GM21381 (cell line): Measurements from ENCODE around the gene OR11G2.
"Not testable (repeated sequence)": the region's sequence is repeated elsewhere in the genome, so short reads cannot be mapped to it uniquely, and the experiment has no call there.

Source experiments
- ATAC-seq: cut with Tn5 transposase; IDR thresholded peaks from one replicate; pipeline ENCODE4 v1.9.1; 2021; ENCODE audit warnings: mild to moderate bottlenecking, moderate library complexity; ENCODE audit not compliant: unreplicated experiment

The OR11G2 gene, protein sequence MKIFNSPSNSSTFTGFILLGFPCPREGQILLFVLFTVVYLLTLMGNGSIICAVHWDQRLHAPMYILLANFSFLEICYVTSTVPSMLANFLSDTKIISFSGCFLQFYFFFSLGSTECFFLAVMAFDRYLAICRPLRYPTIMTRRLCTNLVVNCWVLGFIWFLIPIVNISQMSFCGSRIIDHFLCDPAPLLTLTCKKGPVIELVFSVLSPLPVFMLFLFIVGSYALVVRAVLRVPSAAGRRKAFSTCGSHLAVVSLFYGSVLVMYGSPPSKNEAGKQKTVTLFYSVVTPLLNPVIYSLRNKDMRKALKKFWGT

DNA sequence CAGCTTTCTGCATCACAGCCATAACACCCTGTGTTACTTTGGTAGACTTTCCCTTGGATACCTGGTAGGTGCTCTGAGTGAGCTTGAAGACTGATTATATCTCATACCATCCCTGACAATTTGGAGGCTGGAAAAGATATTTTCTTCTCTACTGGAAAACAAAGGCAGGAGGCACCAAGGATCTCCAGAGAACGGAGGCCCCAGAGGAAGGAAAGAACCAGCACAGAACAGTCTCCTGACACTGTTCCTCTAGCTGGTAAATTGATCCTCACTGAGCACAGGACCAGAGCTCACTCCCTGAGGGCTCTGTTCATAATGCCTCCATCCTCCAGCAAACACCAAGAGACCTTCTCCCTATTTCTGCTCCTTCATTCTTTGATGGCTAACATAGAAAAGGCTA, at the start of gene OR11G2:
Gene OR11G2, plus strand, starts transcription at position 301 of the 400 bp plus-strand sequence. CDS start 6,542 bp downstream, outside the sequence.
- ATAC-seq: no peak

DNA sequence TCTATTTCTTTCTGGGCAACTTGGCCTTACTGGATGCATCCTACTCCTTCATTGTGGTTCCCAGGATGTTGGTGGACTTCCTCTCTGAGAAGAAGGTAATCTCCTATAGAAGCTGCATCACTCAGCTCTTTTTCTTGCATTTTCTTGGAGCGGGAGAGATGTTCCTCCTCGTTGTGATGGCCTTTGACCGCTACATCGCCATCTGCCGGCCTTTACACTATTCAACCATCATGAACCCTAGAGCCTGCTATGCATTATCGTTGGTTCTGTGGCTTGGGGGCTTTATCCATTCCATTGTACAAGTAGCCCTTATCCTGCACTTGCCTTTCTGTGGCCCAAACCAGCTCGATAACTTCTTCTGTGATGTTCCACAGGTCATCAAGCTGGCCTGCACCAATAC, 46.8 kb upstream of the OR11G2 start:
- no peak for ATAC-seq

DNA sequence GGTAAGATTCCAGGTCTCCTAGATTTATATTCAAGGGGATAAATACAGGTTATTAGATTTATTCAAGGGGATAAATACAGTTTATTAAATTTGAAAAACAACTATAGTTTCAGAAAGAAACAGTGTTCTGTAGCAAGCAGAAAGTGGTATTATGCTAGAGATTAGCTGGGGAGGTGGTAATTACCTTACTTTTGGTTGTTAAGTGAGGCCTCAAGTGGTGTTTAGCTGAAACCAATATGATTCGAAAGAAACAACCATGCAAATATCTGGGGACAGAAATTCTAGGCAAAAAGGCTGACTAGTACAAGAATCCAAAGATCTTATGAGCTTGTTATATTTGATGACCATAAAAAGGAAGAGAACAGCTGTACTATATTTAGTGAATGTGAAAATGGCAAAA, 45.9 kb upstream of the OR11G2 start:
- ATAC-seq: no peak

DNA sequence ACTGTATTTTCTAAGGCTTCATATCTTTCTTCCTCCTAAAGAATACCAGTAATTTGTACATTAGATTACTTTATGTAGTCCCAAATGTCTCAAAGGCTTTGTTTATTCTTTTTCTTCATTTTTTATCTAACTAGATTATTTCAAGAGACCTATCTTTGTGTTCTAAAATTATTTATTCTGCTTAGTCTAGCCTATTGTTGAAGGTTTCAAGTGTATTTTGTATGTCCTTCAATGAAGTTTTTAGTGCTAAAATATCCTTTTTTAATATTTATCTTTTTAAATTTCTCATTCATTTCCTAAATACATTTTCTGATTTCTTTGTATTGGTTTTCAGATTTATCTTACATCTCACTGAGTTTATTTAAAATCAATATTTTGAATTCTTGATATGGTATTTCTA, 26.2 kb upstream of the OR11G2 start:
- no peak for ATAC-seq

DNA sequence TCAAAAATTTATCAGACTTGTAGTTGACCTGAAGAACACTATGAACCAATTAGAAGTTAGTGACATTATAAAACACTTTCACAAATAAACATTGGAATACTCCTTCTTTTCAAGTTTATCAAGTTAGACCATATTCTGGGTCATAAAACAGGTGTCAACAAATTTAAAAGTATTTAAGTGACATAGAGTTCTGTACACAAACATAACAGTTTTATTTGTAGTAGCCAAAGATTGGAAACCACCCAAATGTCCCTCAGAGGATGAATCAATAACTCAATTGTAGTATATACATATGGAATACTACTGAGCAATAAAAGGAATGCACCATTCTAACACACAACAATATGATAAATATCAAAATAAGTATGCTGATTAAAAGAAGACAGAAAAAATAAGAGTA, 23.6 kb upstream of the OR11G2 start:
- no peak for ATAC-seq

DNA sequence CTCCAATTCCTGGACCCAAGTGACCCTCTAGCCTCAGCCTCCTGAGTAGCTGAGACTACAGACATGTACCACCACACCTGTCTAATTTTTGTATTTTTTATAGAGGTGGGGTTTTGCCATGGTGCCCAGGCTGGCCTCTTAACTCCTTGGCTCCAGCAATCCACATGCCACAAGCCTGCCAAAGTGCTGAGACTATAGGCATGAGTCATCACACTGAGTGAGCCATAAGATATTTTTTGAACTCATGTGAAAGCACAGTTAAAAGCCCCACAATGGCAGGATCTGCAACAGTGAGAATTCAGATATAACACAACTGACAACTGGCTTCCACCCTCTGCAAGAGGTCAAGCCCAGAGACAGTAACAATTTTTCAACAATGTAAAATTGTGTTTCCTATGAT, 20.8 kb upstream of the OR11G2 start:
- not testable (repeated sequence) for ATAC-seq

DNA sequence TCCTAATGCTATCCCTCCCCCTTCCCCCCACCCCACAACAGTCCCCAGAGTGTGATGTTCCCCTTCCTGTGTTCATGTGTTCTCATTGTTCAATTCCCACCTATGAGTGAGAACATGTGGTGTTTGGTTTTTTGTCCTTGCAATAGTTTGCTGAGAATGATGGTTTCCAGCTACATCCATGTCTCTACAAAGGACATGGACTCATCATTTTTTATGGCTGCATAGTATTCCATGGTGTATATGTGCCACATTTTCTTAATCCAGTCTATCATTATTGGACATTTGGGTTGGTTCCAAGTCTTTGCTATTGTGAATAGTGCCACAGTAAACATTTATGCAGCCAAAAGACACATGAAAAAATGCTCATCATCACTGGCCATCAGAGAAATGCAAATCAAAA, 16.5 kb upstream of the OR11G2 start:
- ATAC-seq: not testable (repeated sequence)

DNA sequence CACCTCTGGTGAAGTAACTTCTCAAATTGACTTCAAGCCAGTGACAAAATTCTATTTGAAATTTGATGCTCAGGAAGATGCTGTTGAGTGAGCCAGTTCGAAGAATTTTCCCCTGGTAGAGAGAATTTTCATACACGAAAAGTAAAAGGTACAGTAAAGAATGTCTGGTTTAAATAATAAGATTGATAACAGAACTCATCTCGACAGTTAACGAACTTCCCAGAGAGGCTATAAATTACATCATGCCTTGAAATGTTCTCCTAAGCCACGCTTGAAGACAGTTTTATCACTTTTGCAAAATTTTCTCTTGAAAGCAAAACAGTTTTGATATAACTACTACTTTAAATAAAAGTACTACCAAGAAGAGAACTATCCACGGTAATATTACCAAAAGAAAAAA, 14.4 kb upstream of the OR11G2 start:
- no peak for ATAC-seq

DNA sequence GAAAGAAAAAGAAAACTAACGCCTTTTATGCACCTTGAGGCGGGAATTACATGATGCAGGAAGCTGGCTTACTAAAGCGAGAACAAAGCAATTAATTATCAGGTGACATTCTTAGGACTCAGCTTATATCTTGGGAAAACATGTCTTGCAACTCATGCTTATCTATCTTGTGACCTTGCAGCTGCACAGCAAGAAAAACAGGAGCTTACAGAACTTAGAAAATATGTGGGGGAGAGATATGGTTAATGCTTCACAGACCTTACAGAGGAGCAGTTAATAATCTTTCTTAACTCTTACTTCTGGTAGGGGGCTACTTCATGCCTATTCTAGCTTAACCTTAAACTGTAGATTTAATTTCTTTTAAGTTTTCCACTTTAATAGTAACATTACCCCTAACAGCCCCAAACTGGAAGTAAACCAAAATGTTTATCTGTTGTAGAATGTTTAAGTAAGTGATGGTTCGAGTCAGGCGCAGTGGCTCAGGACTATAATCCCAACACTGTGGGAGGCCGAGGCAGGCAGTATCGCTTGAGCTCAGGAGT, 13.2 kb upstream of the OR11G2 start:
- ATAC-seq: no peak

DNA sequence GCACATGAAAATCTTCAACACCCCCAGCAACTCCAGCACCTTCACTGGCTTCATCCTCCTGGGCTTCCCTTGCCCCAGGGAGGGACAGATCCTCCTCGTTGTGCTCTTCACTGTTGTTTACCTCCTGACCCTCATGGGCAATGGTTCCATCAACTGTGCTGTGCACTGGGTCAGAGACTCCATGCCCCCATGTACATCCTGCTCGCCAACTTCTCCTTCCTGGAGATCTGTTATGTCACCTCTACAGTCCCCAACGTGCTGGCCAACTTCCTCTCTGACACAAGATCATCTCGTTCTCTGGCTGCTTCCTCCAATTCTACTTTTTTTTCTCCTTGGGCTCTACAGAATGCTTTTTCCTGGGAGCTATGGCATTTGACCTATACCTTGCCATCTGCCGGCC, 11.5 kb upstream of the OR11G2 start:
- no peak for ATAC-seq

DNA sequence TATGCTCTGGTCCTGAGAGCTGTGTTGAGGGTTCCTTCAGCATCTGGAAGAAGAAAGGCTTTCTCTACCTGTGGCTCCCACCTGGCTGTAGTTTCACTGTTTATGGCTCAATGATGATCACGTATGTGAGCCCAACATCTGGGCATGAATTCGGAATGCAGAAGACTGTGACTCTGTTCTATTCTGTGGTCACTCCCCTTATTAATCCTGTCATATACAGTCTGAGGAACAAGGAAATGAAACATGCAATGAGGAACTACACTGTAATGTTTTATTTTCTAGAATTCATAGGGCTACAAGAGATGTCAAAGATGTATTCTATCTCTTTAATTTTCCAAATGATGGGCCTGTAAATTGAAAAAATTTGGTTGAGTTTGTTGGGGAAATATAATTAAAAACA, 10.8 kb upstream of the OR11G2 start:
- no peak for ATAC-seq

DNA sequence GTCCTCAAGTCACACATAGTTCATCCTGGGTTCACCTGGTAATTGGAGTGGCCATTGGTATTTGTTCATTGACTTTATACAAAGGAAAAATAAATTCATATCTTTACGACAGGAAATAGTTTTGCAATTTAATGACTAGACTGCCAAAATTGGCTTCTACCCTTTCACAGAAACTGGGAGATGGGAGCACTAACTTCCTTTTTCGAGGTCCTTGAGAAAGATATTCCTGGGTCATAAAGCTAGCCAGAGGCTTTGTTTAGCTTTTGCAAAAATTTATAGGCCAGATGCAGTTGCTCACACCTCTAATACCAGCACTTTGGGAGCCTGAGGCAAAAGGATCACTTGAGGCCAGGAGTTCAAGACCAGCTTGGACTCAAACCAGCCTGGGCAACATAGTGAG, 10.2 kb upstream of the OR11G2 start:
- no peak for ATAC-seq

DNA sequence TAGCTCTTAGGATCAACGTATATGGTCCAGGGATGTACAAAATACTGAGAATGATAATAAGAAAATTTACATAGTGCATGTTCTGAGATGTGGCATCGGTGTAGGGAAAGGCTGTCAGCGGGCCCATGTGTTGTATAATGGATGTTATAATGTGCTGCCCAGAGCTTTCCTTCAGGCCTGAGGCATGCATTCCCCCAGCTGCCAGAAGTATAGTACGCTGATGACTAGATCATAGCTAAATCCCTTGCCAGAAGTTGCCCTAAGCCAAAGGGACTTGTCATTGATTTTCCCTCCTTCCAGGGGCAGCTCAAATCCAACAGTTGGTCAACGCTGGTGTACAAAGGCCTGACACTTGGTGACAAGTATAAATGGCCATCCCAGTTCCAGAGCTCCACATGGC, 6.5 kb upstream of the OR11G2 start:
- no peak for ATAC-seq

DNA sequence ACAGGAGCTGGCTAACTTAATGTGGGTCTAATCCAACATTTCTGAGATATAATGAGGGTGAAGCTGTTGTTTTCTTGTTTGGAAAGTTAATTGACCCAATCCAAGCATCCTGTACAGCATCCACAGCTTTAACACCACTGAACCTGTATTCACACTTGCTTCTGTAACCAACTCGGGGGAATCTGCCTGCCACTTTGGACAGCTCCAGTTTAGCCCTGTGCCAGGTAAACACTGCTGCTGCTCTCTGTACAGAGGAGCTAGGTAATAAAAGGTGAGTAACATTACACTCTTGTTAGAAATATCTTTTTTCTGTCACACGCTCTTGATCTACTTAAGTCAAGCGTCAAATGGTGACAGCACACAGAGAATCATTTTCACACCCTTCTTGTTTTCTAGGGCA, 700 bp downstream of the OR11G2 start:
- ATAC-seq: no peak

DNA sequence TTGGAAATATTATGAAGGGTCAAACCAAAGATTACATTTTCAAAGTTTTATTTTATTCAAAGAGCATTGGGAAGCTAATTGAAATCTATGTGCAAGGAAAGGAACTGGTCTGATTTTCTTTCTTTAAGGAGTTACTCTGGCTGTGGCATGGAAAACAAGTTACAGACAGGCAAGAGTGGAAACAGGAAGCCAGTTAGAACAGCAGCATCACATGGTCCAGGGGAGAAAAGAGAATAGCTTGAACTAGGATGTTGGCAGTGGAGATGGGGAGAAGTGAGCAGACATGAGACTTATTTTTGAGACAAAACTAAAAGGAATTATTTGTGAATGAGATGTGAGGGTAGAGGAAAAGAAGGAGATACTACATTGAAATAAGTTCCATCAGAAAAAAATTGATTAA, 3.4 kb downstream of the OR11G2 start:
- no peak for ATAC-seq

DNA sequence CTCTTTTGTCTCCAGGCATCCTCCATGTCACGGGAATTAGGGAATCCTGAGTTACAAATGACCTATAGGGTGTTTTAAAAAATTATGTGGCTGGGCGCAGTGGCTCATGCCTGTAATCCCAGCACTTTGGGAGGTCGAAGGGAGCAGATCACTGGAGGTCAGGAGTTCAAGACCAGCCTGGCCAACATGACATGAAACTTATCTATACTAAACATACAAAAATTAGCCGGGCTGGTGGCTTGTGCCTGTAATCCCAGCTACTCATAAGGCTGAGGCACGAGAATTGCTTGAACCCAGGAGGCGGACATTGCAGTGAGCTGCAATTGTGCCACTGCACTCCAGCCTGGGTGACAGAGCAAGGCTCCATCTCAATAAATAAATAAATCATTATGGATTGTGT, 4.5 kb downstream of the OR11G2 start:
- ATAC-seq: not testable (repeated sequence)

DNA sequence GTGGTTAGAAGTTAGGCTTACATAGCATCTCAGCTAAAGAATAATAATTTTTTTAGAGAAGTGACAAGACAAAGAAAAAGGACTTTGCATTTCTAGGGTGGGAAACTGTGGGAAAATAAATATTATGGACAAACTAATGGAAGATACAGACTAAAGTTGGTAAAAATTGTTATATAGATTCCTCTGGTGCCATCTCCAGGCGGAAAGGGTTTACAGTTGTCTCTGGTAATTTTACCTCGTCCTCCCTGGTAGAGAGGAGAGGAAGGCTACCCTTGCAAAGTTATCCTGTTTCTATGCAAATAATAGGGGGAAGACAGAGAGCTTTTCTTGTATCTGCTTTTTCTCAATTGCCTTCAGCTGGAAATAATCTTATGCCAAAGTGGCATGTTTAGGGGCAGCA, 5.2 kb downstream of the OR11G2 start:
- no peak for ATAC-seq

DNA sequence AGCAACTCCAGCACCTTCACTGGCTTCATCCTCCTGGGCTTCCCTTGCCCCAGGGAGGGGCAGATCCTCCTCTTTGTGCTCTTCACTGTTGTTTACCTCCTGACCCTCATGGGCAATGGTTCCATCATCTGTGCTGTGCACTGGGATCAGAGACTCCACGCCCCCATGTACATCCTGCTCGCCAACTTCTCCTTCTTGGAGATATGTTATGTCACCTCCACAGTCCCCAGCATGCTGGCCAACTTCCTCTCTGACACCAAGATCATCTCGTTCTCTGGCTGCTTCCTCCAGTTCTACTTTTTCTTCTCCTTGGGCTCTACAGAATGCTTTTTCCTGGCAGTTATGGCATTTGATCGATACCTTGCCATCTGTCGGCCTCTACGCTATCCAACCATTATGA, 6.8 kb downstream of the OR11G2 start:
- no peak for ATAC-seq

DNA sequence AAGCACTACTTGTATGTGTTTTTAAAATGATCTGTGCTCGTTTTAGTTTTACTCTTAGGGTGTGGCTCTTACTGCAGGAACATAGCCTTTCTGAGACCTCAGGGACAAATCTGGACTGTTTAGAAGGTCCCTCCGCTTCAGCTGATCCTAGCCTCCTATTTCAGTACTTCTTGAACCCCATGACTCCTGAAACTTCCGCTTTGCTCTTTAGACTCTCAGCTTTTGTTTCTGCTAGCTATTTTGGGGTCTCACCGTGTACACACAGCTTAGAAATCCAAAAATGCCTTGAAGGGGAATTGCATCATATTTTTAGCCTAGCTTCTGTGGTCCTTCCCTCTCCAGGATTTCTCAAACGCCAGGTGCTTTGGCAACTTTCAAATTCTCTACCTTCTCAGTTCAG, 8.3 kb downstream of the OR11G2 start:
- ATAC-seq: no peak

DNA sequence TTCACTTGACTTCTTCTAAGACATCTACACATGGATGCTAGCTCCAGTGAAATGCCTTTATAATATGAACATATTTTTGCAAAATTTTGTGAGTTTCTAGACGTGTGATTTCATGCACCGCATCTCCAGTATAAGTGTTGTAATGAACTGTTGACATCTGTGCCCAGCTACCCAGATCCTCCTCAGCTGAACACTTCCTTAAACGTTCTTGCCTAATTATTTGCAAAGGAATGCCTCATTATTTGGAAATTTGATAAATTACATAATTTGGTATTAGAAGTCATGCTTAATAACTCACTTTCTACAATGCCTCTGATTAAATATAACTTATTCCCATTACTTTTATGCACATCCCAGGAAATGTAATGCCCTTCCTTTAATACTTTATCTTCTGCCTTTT, 14.0 kb downstream of the OR11G2 start:
- no peak for ATAC-seq

DNA sequence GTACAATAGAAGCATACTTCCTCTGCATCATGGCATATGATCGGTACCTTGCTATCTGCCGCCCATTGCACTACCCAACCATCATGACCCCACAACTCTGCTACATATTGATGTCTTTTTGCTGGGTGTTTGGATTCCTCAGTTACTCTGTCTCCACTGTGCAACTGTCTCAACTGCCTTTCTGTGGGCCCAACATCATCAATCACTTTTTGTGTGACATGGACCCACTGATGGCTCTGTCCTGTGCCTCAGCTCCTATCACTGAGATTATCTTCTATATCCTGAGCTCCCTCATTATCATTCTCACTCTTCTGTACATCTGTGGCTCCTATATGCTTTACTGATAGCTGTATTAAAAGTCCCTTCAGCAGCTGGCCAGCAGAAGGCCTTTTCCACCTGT, 18.9 kb downstream of the OR11G2 start:
- ATAC-seq: no peak

DNA sequence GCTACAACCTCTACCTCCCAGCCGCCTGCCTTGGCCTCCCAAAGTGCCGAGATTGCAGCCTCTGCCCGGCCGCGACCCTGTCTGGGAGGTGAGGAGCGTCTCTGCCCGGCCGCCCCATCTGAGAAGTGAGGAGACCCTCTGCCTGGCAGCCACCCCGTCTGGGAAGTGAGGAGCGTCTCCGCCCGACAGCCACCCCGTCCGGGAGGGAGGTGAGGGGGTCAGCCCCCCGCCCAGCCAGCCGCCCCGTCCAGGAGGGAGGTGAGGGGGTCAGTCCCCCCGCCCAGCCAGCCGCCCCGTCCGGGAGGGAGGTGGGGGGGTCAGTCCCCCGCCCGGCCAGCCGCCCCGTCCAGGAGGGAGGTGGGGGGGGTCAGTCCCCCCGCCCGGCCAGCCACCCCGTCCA, 21.7 kb downstream of the OR11G2 start:
- ATAC-seq: not testable (repeated sequence)

DNA sequence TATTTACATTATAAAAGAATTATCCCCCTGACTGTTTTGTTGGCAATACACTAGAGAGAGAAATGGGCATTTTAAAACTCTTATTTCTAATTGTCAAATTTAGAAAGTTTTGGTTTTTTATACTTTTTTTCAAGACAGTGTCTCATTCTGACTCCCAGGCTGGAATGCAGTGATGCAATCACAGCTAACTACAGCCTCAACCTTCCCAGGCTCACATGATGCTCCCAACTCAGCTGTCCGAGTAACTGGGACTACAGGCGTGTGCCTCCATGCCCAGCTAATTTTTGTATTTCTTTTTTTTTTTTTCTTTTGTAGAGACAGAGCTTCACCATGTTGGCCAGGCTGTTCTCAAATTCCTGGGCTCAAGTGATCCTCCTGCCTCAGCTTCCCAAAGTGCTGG, 24.5 kb downstream of the OR11G2 start:
- no peak for ATAC-seq
